Germinal center (tissue), 1 donor: ENCODE results near the gene ZNF783.

Experiments used
- DNase-seq: peaks from one replicate; pipeline ENCODE4 v3.0.0; 2012; ENCODE audit warnings: mixed read lengths, low spot score

The ZNF783 gene

DNA sequence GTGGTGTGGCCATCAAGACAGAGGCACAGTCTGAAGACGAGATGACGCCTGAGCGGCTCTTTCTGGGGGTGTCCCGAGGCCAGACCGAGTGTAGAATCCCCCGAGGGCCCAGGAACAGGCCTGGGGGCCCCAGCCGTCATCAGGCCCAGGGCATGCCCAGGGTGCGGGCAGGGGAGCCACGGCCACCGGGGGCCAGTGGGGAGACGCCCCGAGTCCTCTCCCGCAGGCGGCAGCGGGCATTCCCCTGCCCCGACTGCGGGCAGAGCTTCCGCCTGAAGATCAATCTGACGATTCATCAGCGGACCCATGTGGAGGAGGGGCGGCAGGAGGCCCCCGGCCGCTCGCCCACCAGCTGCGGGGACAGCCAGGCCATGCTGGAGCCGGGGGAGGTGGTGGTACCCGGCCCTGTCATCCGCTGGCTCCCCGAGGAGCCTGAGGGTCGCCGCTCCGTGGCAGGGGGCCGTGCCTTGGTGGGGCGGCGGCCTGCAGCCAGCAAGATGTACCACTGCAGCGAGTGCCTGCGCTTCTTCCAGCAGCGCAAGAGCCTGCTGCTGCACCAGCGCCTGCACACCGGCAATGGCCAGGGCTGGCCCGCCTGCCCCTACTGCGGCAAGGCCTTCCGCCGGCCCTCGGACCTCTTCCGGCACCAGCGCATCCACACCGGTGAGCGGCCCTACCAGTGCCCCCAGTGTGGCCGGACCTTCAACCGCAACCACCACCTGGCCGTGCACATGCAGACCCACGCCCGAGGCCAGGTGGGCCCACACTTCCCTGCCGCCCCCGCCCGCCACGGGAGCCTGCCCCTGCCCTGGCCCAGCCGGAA lies 19.7 kb downstream of the ZNF783 start:
- DNase-seq = no peak

DNA sequence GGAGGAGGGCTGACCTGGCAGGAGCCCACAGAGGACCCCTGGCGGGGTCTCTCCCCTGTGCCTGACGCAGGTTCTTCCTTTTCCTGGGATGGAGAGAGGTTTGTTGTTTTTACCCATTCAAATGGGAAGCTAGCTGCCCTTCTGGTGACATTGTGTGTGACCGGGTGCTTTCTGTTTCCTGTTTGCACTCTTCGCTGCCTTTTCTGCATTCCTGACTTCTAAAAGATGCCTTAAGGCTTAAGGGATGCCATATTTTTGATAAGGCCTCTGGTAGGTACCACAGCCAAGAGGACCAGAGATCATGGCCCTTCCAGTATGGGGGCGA lies 20.3 kb downstream of the ZNF783 start:
- DNase-seq = no peak

DNA sequence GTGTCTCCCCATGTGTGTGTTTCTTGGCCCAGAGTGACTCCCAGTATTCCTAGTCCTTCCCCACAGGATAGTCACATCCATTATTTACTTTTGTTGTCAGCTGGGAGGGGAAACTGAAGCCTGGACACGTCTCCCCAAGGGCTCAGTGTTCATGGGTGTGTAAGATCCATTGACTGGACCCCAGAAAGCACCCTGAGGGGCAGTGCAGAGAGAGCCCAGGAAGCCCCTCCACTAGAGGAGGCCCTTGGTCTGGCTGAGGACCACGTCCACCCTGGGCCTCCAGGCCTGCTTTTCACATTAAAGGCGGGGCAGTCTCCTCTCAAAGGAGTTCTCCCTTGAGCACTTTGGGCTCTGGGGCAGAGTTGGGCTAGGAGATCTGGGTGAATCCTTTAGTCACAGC lies 21.3 kb downstream of the ZNF783 start:
- no peak for DNase-seq

DNA sequence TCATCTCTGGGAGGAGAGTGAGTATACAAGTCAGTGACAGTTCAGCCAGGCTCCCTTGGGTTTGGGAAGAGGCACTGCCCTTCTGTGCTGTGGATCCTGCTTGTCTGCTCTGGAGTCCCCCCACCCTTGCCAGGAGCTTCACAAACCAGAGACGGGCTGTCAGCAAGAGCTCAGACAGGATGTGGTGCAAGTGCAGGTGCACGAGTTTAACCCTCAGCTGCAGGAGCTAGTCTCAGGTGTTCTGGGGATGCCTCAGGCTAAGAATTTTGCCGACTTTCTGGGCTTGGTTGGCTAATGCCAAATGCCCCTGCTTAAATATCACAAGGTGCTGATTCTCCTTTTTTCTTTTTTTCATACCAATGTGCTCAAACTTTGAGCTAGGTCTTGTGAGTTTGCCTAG lies 22.3 kb downstream of the ZNF783 start:
- peak; percentile 31 for DNase-seq

DNA sequence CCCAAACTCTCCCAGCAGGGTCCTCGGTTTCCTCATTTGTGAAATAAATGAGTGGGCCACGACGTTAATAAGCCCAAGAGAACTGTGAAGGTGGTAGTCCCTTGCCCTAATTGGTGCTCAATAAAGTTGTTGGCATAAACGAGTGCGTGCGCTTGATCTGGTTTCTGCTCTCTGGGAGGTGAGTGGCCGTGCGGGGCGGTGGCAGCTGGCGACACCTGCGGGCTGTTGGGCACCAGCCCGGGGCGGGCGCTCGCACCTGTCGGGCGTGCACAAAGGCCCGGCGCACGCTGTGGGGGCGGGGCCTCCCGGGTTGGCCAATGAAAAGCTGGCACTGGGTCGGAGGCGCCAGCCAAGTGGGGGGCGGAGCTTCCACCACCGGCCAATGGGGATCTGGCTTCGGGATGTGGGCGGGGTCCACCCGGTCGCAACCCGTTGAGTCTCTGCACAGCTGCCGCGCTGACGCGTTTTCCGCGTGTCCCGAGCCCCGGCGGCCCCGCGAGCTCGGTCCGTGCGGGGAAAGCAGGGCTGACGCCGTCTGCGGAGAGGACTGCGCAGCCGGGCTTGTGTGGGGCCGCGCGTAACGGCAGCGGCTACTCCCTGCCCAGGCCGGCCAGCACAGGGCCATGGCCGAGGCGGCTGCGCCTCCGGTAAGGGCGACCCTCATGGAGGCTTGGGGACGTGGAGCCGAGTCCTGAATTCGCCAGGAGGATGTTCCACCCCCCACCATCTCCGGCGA lies 23.0 kb downstream of the ZNF783 start:
- peak; percentile 97 for DNase-seq

DNA sequence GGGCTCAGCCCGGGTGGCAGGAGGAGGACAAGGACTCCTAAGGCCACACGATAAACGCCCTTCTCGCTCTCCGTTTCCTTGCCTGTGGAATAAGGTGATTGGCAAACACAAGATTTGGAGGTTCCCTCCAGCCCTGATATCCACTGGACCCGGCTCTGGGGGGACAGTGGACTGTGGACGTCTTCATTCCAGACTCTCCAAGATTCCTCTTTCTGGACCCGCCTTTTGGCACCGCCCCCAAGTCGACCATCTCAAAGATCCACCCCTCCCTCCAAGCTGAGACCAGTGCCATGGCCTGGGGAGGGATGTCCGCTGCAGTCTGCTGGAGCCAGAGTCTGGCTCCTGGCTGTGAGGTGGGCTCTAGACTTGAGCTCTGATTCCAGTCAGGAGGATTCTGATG lies 23.6 kb downstream of the ZNF783 start:
- no peak for DNase-seq

DNA sequence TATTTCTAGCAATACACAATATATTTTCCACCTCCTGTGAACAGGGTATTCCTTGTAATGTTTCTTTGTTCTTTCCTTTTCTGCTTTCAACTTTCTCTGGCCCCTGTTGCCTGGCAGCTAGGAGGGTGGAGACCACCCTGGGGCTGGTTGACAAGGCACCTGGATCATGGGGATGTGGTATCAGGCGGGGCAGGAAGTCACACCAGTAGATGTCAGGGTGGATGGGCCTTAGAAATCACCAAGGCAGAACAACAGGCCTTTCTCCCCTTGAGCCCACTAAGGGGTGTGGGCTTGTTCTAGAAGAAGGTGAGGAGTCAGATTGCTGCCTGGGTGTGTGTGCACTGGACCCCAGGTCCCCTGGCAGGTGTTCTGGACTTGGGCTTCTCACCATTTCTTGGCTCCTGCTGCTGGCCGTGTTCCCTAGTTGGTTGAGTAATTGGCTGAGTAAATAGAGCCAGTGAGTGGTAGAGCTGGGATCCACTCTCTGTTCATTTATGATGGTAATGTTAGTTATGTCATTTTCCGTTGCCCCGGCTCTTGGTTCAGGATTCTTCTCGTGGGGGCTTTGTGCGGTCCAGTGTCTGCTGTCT lies 24.9 kb downstream of the ZNF783 start:
- no peak for DNase-seq

DNA sequence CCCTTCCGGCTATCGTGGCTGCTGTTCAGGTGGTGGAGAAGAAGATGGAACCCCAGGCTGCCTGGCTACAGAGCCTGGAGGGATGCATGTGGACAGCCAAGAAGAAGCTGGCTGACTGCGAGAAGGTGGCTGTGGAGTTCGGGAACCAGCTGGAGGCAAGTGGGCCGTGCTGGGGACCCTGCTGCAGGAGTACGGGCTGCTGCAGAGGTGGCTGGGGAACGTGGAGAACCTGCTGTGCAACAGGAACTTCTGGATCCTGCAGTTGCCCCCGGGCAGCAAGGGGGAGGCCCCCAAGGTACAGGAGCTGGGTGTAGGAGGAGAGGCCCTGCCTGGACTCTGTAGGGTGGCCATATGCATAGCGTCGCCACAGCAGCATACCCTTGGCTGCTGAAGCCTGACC lies 25.6 kb downstream of the ZNF783 start:
- no peak for DNase-seq

DNA sequence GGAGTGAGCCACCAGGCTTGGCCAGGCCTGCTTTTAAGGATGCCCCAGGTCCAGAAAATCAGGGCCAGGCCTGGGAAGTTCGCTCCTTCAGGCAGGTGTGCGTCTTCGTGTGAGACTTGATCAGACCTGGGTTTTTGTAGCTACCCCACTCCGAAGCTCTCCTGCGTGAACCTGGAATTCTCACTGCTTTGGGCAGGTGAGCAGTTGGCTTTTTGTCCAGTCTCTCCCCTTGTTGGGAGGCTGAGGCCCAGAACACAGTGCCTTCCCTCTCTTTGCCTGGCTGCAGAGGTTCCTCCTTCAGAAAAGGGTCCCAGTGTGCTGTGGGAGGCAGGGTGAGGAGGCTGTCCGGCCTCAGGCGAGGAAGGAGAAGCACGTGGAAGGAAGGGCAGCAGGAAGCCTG lies 27.3 kb downstream of the ZNF783 start:
- no peak for DNase-seq

DNA sequence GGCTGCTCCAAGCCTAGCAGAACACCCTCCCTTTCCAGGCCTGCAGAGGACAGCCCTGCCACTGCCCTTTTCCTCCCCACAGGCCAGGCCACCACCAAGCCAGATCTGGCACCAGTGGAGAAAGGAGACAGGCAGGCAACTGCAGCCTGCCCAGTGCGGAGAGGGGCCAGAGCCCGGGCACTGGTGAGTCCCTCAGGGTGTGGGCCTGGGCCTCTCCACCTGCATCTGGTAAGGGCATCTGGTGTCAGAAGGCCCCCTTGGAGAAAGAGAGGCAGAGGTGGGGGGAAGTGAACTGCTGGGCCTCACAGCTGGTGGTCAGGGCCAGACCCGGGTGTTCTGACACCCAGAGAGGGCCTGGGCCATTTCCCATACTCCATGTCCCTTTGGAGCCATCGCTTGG lies 27.9 kb downstream of the ZNF783 start:
- no peak for DNase-seq

DNA sequence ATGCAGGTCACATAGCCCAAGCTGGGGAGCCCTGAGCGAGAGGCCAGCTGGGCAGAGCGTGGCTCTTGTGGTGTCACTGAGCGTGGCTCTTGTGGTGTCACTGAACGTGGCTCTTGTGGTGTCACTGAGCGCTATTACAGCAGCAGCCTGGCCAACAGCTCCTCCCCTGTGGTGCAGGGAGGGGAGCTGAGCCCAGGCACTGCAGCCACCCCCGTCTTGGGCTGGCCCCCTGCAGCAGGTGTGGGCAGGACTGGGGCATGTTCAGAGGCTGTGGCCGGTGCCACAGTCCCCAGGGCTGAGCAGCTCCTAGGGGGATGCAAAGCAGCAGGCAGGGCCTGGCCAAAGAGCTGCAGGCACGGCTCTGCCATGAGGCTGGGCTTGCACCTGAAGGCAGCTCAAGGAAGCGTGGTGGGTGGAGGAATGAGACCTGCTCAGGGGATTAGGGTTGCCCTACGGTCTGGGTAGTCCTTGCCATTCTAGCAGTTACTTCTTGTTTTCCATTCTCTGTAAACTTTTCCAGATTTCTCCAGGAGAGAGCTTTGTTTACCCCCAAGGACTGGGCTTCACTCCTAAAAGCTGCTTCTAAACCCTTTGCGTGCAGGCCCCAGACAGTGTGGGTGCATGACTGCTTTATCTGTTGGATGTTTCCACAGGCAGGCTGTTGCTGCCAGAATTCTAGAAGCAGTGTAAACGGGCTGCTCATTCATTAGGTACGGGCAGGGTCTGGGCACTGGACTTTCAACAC lies 29.2 kb downstream of the ZNF783 start:
- DNase-seq = no peak

DNA sequence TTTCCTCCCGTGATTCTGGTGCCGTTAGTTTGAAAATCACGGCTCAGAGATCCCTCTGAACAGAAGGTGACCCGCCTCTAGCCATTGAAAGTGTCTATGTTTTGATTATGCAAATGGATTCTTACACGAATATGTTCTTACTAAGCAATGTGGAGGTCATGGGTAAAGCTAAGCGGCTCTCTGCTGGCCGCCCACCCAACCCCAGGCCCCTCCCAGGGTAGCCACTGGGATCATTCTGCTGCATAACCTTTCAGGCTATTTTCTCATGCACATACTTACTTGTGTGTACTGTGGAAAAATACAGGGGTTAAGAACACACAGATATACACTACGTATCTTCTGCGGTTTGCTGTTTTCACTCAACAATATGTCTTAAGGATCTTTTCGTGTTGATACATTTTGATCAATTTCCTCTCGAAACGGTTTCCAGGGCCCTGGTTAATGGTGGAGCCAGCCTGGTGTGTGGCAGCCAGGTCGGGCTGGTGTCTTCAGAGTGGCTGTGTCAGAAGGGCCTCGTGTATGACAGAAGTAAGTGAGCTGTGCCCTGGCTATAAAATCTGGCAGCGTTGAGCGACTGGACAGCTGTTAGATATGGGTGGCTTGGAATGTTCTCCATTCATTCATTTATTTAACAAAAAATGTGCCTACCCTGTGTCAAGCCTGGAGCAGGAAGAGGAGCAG lies 29.9 kb downstream of the ZNF783 start:
- no peak for DNase-seq

DNA sequence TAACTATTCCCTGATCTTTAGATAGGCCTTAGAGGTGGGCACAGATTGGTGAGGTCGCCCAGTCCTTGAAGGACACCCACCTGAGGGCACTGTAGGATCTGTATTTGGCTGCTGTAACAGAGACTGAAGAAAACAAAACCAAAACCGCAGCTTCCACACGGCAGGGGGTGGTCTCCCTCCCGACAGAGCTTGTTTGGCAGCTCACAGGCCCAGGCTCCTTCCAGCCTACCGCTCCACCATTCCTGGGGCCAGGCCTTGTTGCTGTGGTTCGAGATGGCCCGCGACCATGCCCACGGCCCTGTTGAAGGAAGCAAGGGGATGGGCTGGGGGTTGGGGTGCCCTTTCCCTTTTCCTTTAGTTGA lies 30.4 kb downstream of the ZNF783 start:
- DNase-seq = no peak

DNA sequence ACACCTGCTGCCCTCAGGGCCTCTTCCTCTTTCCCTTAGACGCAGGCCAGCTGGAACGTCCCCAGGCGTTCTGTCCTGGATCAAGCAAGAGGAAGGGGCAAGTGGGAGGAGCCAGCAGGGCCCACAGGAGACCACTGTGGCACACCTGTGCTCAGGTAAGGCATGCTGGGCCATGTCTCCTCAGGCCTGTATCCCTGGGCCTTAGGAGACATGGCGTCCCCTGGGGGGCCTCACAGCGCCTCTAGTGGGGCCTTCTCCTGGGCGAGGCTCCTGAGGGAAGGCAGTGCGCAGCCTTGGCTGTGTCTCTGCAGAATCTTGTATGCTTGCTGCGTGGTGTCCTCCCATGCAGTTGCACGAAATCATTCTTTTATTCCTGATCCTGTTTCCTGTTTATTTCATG lies 31.3 kb downstream of the ZNF783 start:
- DNase-seq = no peak

DNA sequence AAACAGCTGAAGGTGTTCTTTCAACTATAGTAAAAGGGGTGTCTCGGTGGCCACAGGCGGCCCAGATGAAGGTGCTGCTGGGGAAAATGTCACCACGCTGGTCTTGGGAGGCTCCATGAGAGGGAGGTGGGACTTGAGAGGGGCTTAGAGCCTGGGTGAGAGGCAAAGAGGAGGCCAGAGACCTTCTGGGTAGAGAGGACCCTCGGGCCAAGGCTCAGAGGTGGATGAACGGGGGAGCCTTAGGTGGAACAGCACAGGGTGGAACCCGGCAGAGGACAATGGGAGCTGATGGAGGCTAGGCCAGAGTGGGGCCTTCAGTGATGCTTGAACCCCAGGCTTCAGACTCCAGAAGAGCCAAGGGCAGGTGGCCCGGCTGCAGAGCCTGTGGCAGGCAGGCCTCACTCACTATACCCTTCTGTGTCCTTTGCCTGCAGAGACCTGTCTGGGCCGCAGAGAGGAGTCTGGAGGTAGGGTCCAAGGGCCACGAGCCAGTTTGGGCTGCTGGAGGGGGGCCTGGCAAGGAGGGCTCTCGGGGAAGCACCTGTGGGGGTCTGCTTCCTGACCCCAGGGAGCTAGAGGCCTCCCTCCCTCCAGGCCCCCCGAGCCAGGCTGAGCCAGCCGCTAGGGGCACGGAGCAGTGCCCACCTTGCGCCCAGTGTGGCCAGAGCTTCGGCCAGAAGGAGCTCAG lies 32.1 kb downstream of the ZNF783 start:
- no peak for DNase-seq

DNA sequence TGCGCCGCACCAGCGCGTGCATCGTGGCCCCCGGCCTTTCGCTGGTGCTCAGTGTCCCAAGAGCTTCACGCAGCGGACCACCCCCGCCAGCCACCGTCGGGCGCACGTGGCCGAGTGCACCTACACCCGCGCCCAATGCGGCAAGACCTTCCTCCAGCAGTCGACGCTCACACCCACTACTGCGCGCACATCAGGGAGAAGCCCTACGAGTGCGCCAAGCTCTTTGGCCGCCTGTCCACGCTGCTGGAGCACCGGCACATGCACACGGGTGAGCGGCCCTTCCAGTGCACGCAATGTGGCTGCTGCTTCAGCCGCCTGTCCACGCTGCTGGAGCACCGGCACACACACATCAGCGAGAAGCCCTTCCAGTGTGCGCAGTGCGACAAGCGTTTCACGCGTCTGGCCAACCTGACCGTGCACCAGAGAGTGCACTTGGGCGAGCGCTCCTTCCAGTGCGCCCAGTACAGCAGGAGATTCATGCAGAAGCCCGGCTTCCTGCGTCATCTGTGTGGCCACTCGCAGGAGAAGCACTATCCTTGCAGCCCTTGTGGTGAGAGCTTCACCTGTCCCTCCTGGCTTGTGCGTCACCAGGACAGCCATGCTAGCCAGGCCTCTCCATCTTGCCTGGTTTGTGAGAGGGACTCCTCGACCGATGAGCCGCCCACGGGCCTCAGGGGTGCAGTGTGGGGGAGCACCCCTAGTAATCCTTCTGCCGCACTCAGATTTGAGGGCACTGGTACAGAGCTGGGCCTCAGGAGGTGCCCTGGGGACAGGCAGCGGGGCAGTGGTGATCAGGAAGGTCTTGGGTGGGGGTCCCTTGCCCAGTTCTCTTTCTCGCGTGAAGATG lies 32.9 kb downstream of the ZNF783 start:
- no peak for DNase-seq

DNA sequence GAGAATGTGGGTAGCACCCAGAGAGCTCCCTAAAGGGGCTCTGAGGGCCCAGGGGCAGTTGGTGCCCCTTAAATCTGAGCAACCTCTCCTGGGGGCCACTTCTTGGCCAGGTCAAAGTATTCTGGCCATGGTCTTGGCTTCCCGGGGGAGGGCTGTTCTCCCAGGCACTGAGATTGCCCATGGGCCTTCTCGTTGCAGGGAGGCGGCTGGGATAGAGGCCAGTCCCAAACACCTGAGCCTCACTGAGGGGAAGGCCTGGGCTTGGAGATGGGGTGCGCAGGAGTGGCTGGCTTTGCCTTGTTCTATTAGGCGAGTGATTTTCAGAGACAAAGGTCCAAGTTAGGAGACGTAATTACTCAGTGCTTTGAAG lies 33.5 kb downstream of the ZNF783 start:
- no peak for DNase-seq

DNA sequence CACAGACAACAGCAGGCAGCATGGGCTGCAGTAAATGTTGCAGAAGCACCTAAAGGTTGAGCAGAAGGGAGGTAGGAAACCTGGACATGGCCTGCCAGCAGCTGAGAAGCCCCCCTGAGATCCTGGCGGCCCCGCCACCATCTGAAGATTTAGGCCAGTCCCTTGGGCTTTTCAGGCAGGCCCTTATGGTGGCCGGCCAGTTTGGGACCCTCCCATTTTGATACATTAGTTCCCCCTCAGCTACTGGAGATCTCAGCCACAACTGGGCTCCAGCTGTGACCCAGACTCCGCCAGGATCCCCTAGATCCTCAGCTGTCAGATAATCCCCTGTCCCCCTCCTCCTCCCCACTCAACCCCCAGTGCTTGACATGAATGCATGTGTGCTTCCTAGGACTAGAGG lies 34.4 kb downstream of the ZNF783 start:
- DNase-seq = no peak

DNA sequence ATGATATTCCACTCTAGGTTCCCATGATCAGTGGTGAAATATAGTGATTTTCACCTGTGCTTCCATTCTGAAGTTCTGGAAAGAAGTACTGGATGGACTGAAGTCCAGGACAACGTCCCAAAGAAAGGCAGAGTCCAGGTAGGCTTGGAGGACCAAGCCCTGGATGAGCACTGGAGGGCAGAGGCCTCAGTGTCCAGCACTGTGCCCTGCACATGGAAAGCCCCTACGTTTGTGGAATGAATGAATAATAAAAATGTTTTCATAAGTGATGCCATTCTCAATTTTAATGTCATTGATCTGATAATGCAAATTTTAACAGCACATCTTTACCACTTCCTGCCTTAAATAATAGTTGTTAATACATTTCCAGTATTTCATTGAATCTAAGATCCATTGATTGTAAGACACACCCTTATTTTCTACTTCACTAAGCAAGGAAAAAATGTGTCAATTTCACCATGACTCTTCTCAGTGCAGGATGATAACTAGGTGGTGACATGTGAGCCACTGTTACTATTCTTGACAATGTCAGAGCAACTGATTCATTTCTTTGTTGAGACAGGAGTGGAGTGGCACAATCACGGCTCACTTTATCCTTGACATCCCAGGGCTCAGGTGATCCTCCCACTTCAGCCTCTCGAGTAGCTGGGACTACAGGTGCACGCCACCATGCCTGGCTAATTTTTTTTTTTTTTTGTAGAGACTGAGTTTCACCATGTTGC lies 35.2 kb downstream of the ZNF783 start:
- no peak for DNase-seq
